BE2C (cell line): ENCODE measurements around the gene KRT2.

ENCODE experiments used
- DNase-seq: peaks from one replicate; pipeline ENCODE4 v3.0.0-alpha.2; 2020
- H3K27me3 ChIP-seq: fragments of 250-450 bp; sonication (Bioruptor Pico); 2 replicates; pipeline ENCODE4 v1.5.1; 2020; ENCODE audit warnings: mild to moderate bottlenecking
- H3K36me3 ChIP-seq: fragments of 250-450 bp; sonication (Bioruptor Pico); 2 replicates; pipeline ENCODE4 v1.5.1; 2020; ENCODE audit warnings: mild to moderate bottlenecking
- H3K4me1 ChIP-seq: fragments of 250-450 bp; sonication (Bioruptor Pico); 2 replicates; pipeline ENCODE4 v1.5.1; 2020
- H3K4me3 ChIP-seq: 2 replicates; pipeline ENCODE4 v1.5.1; 2011; ENCODE audit warnings: low read depth, low read length
- H3K9me3 ChIP-seq: fragments of 250-450 bp; sonication (Bioruptor Pico); 2 replicates; pipeline ENCODE4 v1.5.1; 2020
- CTCF ChIP-seq: IDR thresholded peaks from 2 replicates; pipeline ENCODE4 v1.5.1; 2012; ENCODE audit warnings: mild to moderate bottlenecking, low read depth, low read length

The KRT2 gene

GRCh38 chr12:52683575-52684300 lies 31.7 kb upstream of the KRT2 start:
- no peak for TF ChIP-seq CTCF
- no peak overlapping the region for H3K4me3 ChIP-seq
- peaks cover 31% of the 10 kb centered on the region for H3K27me3 ChIP-seq
- no peaks in the 10 kb centered on the region for H3K4me1 ChIP-seq
- no peak for DNase-seq
- H3K36me3 ChIP-seq: no peaks in the 10 kb centered on the region
- H3K9me3 ChIP-seq: no peaks in the 10 kb centered on the region

- DNase-seq: no peak
- TF ChIP-seq CTCF: no peak
- H3K4me1 ChIP-seq: no peaks in the 10 kb centered on the region
- no peaks in the 10 kb centered on the region for H3K36me3 ChIP-seq
- no peaks in the 10 kb centered on the region for H3K9me3 ChIP-seq
- peaks cover 30% of the 10 kb centered on the region for H3K27me3 ChIP-seq
- H3K4me3 ChIP-seq: no peak overlapping the region
Measured at GRCh38 chr12:52682938-52683574, 31.0 kb upstream of the KRT2 start.

GRCh38 chr12:52682381-52682660 lies 30.3 kb upstream of the KRT2 start:
- no peak for DNase-seq
- H3K9me3 ChIP-seq: no peaks in the 10 kb centered on the region
- H3K36me3 ChIP-seq: no peaks in the 10 kb centered on the region
- no peak overlapping the region for H3K4me3 ChIP-seq
- H3K27me3 ChIP-seq: peaks cover 23% of the 10 kb centered on the region
- TF ChIP-seq CTCF: no peak
- no peaks in the 10 kb centered on the region for H3K4me1 ChIP-seq

GRCh38 chr12:52681526-52682380 lies 29.7 kb upstream of the KRT2 start:
- Histone ChIP-seq H3K4me1 (no peaks in the 10 kb centered on the region), H3K36me3 (no peaks in the 10 kb centered on the region), H3K4me3 (no peak overlapping the region), H3K9me3 (no peaks in the 10 kb centered on the region), H3K27me3 (peaks cover 23% of the 10 kb centered on the region)
- TF ChIP-seq CTCF: no peak
- DNase-seq: no peak

- Histone ChIP-seq H3K4me3 (no peak within 1 kb of the TSS), H3K9me3 (no peaks in the 10 kb centered on the region), H3K4me1 (no peaks in the 10 kb centered on the region), H3K27me3 (peaks cover 16% of the 10 kb centered on the region), H3K36me3 (no peaks in the 10 kb centered on the region)
- no peak for TF ChIP-seq CTCF
- no peak for DNase-seq
Measured at GRCh38 chr12:52680363-52680762, 28.4 kb upstream of the KRT2 start, which contains the start of gene KRT1. Gene KRT1 (minus strand): TSS chr12:52680407. CDS start chr12:52680348, 59 bp downstream.

- Histone ChIP-seq H3K4me3 (no peak overlapping the region), H3K36me3 (no peaks in the 10 kb centered on the region), H3K27me3 (peaks cover 16% of the 10 kb centered on the region), H3K4me1 (no peaks in the 10 kb centered on the region), H3K9me3 (no peaks in the 10 kb centered on the region)
- no peak for DNase-seq
- TF ChIP-seq CTCF: no peak
Measured at GRCh38 chr12:52679875-52680274, 27.9 kb upstream of the KRT2 start.
